GM19035 (cell line): ENCODE measurements around the gene CNGB1.
"Not testable (repeated sequence)": the region's sequence is repeated elsewhere in the genome, so short reads cannot be mapped to it uniquely, and the experiment has no call there.

ENCODE experiments used
- ATAC-seq: cut with Tn5 transposase; IDR thresholded peaks from one replicate; pipeline ENCODE4 v1.9.1; 2021; ENCODE audit not compliant: unreplicated experiment

CNGB1 gene

GRCh38 chr16:57938484-57938883 is 32.4 kb downstream of the CNGB1 start:
- no peak for ATAC-seq

DNA sequence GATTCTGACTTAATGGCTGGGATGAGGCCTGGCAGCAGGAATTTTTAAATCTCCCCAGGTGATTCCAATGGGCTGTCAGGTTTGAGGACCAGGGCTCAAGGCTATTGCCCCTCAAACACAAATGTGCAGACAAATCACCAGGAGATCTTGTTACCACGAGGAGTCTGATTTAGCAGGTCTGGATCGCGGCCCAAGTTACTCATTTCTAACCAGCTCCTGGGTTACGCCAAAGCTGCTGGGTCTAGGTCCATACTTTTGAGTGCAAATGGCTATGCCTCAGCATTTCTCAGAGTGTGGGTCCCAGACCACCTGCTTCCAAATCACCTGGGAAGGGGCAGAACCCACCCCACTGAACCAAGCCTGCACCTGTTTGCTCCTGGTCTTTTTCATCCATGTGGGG is 33.1 kb downstream of the CNGB1 start:
- ATAC-seq: no peak

GRCh38 chr16:57935904-57936303 is 35.0 kb downstream of the CNGB1 start:
- ATAC-seq: no peak

- no peak for ATAC-seq
Measured at GRCh38 chr16:57930533-57930932, 40.4 kb downstream of the CNGB1 start.

DNA sequence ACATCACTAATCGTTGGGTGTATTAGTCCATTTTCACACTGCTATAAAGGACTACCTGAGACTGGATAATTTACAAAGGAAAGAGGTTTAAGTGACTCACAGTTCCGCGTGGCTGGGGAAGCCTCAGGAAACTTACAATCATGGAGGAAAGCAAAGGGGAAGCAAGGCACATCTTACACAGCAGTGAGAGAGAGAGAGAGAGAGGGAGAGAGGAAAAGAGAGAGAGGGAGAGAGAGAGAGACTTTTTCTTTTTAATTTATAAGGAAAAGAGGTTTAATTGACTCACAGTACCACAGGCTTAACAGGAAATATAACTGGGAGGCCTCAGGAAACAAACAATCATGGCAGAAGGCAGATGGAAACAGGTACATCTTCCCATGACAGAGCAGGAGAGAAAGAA is 41.7 kb downstream of the CNGB1 start:
- ATAC-seq: no peak

- ATAC-seq: no peak
Measured at GRCh38 chr16:57926041-57926440, 44.9 kb downstream of the CNGB1 start.

DNA sequence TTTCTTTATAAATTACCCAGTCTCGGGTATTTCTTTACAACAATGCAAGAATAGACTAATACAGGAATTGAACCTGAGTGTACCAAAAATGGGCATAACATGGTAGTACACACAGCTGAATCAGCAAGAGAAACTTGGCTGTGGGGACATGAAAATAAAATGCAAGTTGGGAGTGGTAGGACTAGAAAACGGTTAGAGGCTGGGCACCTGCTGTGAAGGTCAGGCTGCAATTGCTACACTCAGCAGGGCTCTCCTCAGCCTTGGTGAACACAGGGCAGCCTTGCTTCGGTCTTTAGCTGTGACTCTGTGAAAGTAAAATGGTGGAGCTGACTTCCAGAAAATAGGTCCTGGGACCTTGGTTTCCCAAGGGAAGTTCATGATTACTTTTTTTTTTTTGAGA is 45.6 kb downstream of the CNGB1 start:
- ATAC-seq: no peak

- no peak for ATAC-seq
Measured at GRCh38 chr16:57924514-57924913, 46.4 kb downstream of the CNGB1 start.

DNA sequence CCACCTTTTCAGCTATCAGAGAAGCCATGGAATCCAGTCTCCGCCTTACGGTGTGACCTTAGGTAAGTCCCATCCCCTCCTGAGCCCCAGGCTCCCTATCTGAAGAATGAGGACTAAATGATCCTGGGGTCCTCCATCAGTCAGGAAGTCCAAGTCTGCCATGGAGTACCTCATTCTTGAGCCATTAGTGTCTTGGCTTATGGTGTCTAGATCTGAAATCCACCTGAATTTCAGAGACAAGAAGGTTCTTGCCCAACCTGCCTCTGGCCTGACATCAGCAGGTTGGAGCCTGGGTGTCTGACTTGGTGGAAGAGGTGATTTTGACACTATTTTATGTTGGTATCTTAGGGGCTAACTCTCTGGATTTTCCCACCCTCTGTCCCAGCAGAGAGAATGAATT is 47.1 kb downstream of the CNGB1 start:
- no peak for ATAC-seq

GRCh38 chr16:57923418-57923817 is 47.5 kb downstream of the CNGB1 start:
- no peak for ATAC-seq

- ATAC-seq: no peak
Measured at GRCh38 chr16:57920880-57921229, 50.1 kb downstream of the CNGB1 start.

GRCh38 chr16:57920215-57920879 is 50.6 kb downstream of the CNGB1 start:
- ATAC-seq: no peak

- ATAC-seq: no peak
Measured at GRCh38 chr16:57918994-57919393, 51.9 kb downstream of the CNGB1 start.

GRCh38 chr16:57918444-57918843 is 52.5 kb downstream of the CNGB1 start:
- ATAC-seq: no peak

- ATAC-seq: not testable (repeated sequence)
Measured at GRCh38 chr16:57917929-57918328, 53.0 kb downstream of the CNGB1 start.

DNA sequence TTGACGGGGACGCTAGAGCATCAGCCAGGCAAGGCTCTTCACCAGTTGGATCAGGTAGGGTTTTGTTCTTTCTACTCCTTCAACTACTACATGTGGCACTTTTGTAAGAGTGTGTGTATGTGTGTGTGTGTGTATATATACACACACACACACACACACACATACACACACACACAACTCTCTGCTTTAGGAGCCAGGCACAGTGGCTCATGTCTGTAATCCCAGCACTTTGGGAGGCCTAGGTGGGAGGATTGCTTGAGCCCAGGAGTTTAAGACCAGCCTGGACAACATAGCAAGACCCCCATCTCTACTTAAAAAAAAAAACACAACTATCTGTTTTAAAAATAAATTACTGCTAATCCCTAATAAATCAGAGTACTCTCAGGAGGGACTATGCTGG is 53.4 kb downstream of the CNGB1 start:
- not testable (repeated sequence) for ATAC-seq

- no peak for ATAC-seq
Measured at GRCh38 chr16:57916735-57917438, 54.0 kb downstream of the CNGB1 start.

- ATAC-seq: no peak
Measured at GRCh38 chr16:57915811-57916488, 55.0 kb downstream of the CNGB1 start.

DNA sequence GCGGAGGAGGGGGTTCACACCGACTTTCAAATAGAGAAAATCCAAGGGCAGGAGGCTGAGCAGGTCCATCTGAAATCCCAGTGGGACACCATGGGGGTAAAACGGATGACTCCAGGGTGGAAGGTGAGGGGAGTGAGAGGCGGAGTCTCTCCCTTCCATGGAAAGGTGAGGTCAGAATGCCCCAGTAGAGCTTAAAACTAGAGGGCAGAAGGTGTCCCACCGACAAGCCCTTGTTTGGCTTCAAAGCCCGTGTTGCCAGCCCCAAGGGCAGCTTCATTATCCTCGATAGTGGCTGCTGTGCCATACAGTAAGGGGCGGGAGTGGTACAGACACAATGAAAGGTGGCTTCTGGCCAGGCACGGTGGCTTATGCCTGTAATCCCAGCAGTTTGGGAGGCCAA is 55.7 kb downstream of the CNGB1 start:
- ATAC-seq: no peak

DNA sequence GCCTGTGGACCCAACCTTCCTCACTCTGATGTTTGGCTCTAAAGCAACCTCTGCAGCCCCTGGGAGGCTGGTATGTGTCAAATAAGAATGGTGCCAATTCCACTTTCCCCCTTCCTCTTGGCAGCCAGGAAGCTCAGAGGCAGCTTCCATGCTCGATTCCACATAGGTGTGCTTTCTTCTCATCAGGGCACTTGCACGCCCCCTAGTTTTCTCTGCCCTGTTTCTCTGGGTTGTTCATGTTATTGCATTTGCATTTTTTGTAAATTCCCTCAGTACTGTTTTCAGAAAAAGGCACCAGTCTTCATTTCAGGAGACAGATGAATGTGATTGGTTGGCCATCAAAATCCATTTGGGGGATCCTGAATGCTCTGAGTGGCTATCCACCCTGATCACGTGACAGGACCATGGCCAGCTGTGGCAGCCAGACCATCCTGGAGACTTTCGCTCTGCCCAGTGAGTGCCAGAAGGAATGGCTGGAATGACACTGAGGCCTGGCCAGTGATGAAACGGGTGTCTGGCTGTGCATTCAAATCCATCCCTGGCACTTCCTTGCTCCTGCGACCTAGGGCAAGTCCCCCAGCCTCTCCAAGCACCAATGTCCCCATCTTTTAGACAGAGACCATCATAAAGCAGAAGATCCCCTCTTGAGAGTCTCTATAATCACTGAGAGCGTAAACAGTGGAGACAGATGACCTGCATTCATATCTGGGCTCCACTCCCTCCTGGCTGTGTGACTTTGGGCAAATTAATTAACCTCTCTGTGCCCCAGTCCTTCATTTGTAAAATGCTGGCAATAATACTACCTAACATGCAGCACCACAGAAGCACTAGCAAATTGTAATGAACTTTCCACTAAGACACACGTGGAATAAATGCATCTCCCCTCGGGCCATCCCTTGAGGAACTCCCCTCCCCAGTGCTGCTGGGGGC is 56.4 kb downstream of the CNGB1 start:
- ATAC-seq: no peak

DNA sequence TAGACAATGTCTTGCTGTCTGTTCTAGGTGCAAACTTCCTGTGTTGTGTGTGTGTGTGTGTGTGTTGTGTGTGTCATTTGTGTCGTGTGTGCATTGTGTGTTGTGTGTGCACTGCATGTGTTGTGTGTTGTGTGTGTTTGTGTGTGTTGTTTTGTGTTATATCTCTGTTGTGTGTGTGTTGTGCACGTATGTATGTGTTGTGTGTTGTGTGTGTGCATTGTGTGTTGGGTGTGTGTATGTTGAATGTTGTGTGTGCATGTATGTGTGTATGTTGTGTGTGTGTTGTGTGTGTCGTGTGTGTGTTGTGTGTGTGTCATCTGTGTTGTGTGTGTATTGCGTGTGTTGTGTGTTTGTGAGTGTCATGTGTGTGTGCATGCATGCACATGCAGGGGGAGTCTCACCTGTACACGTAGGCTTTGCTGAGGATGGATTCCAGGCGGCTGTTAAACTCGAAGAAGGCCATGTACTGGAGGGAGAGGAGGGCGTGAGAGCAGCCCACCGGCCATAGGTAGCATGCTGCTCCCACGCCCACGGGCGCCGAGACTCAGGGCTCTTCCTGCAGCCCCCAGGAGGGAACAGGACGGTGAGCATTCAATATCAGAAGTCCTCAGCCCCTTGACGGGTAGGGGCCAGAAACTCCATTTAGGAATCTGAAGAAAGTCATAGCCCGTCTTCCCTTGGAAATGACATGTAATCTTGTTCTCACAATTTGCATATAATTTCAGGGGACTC is 58.2 kb downstream of the CNGB1 start:
- ATAC-seq: no peak
